K562 (cell line): ENCODE data around the gene ANKRD27. TPM values are rescaled to one million over a fixed set of nuclear protein-coding genes. Genes with fewer than 3 reads are reported as not detected.

Experiments
- AFF4 ChIP-seq: sonication (generic); formaldehyde crosslinking; IDR thresholded peaks from 2 replicates; pipeline ENCODE4 v1.8.0; 2023; ENCODE audit warnings: mild to moderate bottlenecking, missing genetic modification reagents
- CHD7 ChIP-seq: fragments of 200-600 bp; sonication (generic); IDR thresholded peaks from one replicate; pipeline ENCODE4 v1.6.1; 2012; ENCODE audit warnings: mild to moderate bottlenecking, low read depth, low read length, inconsistent platforms
- CREB3L1 ChIP-seq: fragments of 450-650 bp; IDR thresholded peaks from 2 replicates; pipeline ENCODE4 v1.6.1; 2014; ENCODE audit warnings: low read depth, mild to moderate bottlenecking, moderate library complexity, borderline replicate concordance
- ID3 ChIP-seq, 2 experiments: fragments of 250-450 bp in 1 of 2; fragments of 450-650 bp in 1 of 2; sonication (Bioruptor Pico) in 1 of 2; IDR thresholded peaks; 2 replicates each; pipeline versions ENCODE4 v1.6.1 to v1.8.0; 2016 to 2021; ENCODE audit warnings: mild to moderate bottlenecking in 2 of 2, moderate library complexity in 2 of 2, missing compliant biosample characterization in 1 of 2, missing genetic modification characterization in 1 of 2
- SIX5 ChIP-seq, 2 experiments: IDR thresholded peaks; 2 replicates each; pipeline ENCODE4 v1.6.1; 2011; ENCODE audit warnings: low read length in 2 of 2, borderline replicate concordance in 1 of 2, low read depth in 1 of 2, mild to moderate bottlenecking in 1 of 2, moderate library complexity in 1 of 2; ENCODE audit not compliant: insufficient read depth in 1 of 2
- STAT5A ChIP-seq: IDR thresholded peaks from 2 replicates; pipeline ENCODE4 v1.6.1; 2012; ENCODE audit warnings: low read length, inconsistent platforms, borderline replicate concordance
- polyA plus RNA-seq, 8 experiments: library from polyadenylated mRNA; depleted of rRNA in 4 of 8; stranded (reverse) in 5 of 8; unstranded in 3 of 8; fragments of >200 nt; fragmentation: Nextera tagmentation in 2 of 8; fragmentation: Illumina TruSeq in 1 of 8; extraction: Ambion mirVana in 2 of 8; extraction: Trizol in 1 of 8; gene quantifications; 2 replicates each; pipeline versions ENCODE4 v1.2.1 to v1.2.3, GENCODE V29; 2011 to 2014; ENCODE audit warnings: inconsistent platforms in 1 of 8, missing spikeins in 1 of 8
- total RNA-seq, 7 experiments: library from RNA; depleted of rRNA in 6 of 7; stranded (reverse); fragments of >200 nt in 6 of 7; fragmentation: Illumina TruSeq in 2 of 7; extraction: Trizol in 2 of 7; gene quantifications; 2 replicates each; pipeline versions ENCODE4 v1.2.1 to v1.2.3, GENCODE V29; 2011 to 2021; ENCODE audit warnings: low replicate concordance in 1 of 7

ANKRD27 gene
- total and polyA plus RNA-seq, 9 of the 15 experiments (the other 6 are each of a cell fraction or from before 2014, with no cell fraction given) = 5.3 to 71.3 (median 54.2) TPM

- TF ChIP-seq CHD7 = no peak
- TF ChIP-seq STAT5A = no peak
- no peak for TF ChIP-seq ID3 (CRISPR knock-in tag; IDR thresholded peaks at IDR 0.05)
- TF ChIP-seq ID3 (tag; IDR thresholded peaks at IDR 0.05) = 0 out of 2 replicates have a peak, but pooled peaks have one; percentile 46
- no peak for TF ChIP-seq CREB3L1
- TF ChIP-seq AFF4 = peak; percentile 59; the same call in 1 of the 2 replicates
- TF ChIP-seq SIX5 (IDR thresholded peaks at IDR 0.05; ENCODE audit: borderline replicate concordance in 1 of 2, insufficient read depth in 1 of 2, low read depth in 1 of 2, low read length in 2 of 2) = no peak
Observed at GRCh38 chr19:32674153-32674930, 638 bp downstream of the ANKRD27 start (continued).
